Measurements from ENCODE around the gene PHF24. TPM values are rescaled to one million over a fixed set of nuclear protein-coding genes. Genes with fewer than 3 reads are reported as not detected.

PHF24 gene
- total and polyA plus RNA-seq, 8 donors = 0.05 to 0.92 (median 0.06) TPM; not detected in 5

- no peaks in the 10 kb centered on the region for H3K9me3 ChIP-seq
- WGBS, 5 donors = 46 to 72% (median 50%) methylated on average over 3 of the region's 3 CpGs
These were observed 6.4 kb downstream of the PHF24 start for GRCh38 chr9:34964458-34964857.

DNA sequence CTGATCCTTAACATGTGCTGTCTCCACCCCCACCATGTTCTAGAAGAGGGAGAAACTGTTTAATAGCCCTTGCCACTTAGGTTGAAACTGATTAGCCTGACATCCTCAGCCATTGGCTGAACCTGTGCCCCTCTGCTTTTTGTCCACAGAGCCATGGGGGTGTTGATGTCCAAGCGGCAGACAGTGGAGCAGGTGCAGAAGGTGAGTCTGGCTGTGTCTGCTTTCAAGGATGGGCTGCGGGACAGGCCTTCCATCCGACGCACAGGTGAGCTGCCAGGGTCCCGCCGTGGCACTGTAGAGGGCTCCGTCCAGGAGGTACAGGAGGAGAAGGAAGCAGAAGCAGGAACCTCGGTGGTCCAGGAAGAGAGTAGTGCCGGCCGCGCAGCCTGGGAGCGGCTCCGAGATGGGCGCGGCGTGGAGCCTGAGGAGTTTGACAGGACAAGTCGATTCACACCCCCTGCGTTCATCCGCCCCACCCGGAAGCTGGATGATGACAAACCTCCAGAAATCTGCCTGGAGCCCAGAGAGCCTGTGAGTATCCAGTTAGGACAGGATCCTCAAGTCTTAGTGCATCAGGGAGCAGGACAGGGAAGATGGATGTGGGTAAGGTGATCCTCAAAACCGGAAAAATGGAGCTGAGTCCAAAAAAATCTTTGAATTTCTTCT lies 13.2 kb downstream of the PHF24 start:
- DNase-seq = no peak
- Histone ChIP-seq H3K27ac (no peak overlapping the region), H3K9me3 (no peaks in the 10 kb centered on the region), H3K4me3 (no peak overlapping the region), H3K4me1 (no peaks in the 10 kb centered on the region), H3K27me3 (peaks cover 0 to 26% (median 0%) of the 10 kb centered on the region in 3 donors), H3K36me3 (no peaks in the 10 kb centered on the region)
- 89 to 95% (median 93%) methylated on average over 20 to 21 of the region's 21 CpGs for WGBS, 5 donors
- TF ChIP-seq EP300 (IDR thresholded peaks at IDR 0.05) = no peak
- TF ChIP-seq, protein P1, sequence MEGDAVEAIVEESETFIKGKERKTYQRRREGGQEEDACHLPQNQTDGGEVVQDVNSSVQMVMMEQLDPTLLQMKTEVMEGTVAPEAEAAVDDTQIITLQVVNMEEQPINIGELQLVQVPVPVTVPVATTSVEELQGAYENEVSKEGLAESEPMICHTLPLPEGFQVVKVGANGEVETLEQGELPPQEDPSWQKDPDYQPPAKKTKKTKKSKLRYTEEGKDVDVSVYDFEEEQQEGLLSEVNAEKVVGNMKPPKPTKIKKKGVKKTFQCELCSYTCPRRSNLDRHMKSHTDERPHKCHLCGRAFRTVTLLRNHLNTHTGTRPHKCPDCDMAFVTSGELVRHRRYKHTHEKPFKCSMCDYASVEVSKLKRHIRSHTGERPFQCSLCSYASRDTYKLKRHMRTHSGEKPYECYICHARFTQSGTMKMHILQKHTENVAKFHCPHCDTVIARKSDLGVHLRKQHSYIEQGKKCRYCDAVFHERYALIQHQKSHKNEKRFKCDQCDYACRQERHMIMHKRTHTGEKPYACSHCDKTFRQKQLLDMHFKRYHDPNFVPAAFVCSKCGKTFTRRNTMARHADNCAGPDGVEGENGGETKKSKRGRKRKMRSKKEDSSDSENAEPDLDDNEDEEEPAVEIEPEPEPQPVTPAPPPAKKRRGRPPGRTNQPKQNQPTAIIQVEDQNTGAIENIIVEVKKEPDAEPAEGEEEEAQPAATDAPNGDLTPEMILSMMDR (IDR thresholded peaks at IDR 0.05) = no peak
- no peak for TF ChIP-seq POLR2A (IDR thresholded peaks at IDR 0.05)
- TF ChIP-seq POLR2AphosphoS5 (IDR thresholded peaks at IDR 0.05) = no peak
- intact Hi-C loops (cut with DNase I; ENCODE audit: low total_unique reads) = no loop called here

More at GRCh38 chr9:34964458-34964857, 6.4 kb downstream of the PHF24 start:
- DNase-seq = no peak
- Histone ChIP-seq H3K4me1 (peaks cover 0 to 11% (median 0%) of the 10 kb centered on the region in 4 donors), H3K27me3 (peaks cover 0 to 67% (median 6%) of the 10 kb centered on the region in 3 donors), H3K4me3 (no peak overlapping the region), H3K36me3 (no peaks in the 10 kb centered on the region), H3K27ac (no peak overlapping the region)
- intact Hi-C loops (cut with DNase I; ENCODE audit: low total_unique reads) = no loop called here
- TF ChIP-seq EP300 (IDR thresholded peaks at IDR 0.05) (no peak), POLR2A (IDR thresholded peaks at IDR 0.05) (no peak), POLR2AphosphoS5 (IDR thresholded peaks at IDR 0.05) (no peak)
- TF ChIP-seq, protein P1 (IDR thresholded peaks at IDR 0.05) = no peak

GRCh38 chr9:34974664-34975063 lies 16.6 kb downstream of the PHF24 start:
- no peak overlapping the region for H3K27ac ChIP-seq
- 90 to 98% (median 94%) methylated on average over 2 of the region's 2 CpGs for WGBS, 5 donors
- intact Hi-C loops (cut with DNase I; ENCODE audit: low total_unique reads) = no loop called here
- H3K4me1 ChIP-seq = no peaks in the 10 kb centered on the region
- no peaks in the 10 kb centered on the region for H3K36me3 ChIP-seq
- peaks cover 0 to 12% (median 0%) of the 10 kb centered on the region in 3 donors for H3K27me3 ChIP-seq
- no peaks in the 10 kb centered on the region for H3K9me3 ChIP-seq
- DNase-seq = no peak
- H3K4me3 ChIP-seq = no peak overlapping the region
- no peak for TF ChIP-seq POLR2AphosphoS5 (IDR thresholded peaks at IDR 0.05)
- TF ChIP-seq POLR2A (IDR thresholded peaks at IDR 0.05) = no peak
- no peak for TF ChIP-seq EP300 (IDR thresholded peaks at IDR 0.05)
- TF ChIP-seq, protein P1 (IDR thresholded peaks at IDR 0.05) = no peak

GRCh38 chr9:34976441-34976840 lies 18.4 kb downstream of the PHF24 start:
- Histone ChIP-seq H3K9me3 (no peaks in the 10 kb centered on the region), H3K27ac (no peak overlapping the region), H3K4me3 (no peak overlapping the region), H3K27me3 (peaks cover 0 to 8% (median 0%) of the 10 kb centered on the region in 3 donors), H3K36me3 (no peaks in the 10 kb centered on the region), H3K4me1 (no peaks in the 10 kb centered on the region)
- intact Hi-C loops (cut with DNase I; ENCODE audit: low total_unique reads) = no loop called here
- no peak for DNase-seq
- WGBS, 5 donors = 85 to 94% (median 87%) methylated on average over 2 to 11 of the region's 11 CpGs
- TF ChIP-seq POLR2A (IDR thresholded peaks at IDR 0.05) = no peak
- no peak for TF ChIP-seq EP300 (IDR thresholded peaks at IDR 0.05)
- no peak for TF ChIP-seq POLR2AphosphoS5 (IDR thresholded peaks at IDR 0.05)
- TF ChIP-seq, protein P1 (IDR thresholded peaks at IDR 0.05) = no peak
